Vagina (tissue), 2 donors: ENCODE data around the gene COQ7. TPM values are rescaled to one million over a fixed set of nuclear protein-coding genes. Genes with fewer than 3 reads are reported as not detected.

Source experiments
- DNase-seq, 2 donors: peaks; one replicate each; pipeline ENCODE4 v3.0.0-alpha.2; 2017; ENCODE audit errors: extremely low spot score in 2 of 2
- H3K27ac ChIP-seq: fragments of 200-600 bp; sonication (generic); one replicate; pipeline ENCODE4 v1.5.1; 2019
- H3K27me3 ChIP-seq: fragments of 200-600 bp; sonication (generic); one replicate; pipeline ENCODE4 v1.5.1; 2019
- H3K36me3 ChIP-seq, 2 donors: fragments of 200-600 bp; sonication (generic); one replicate each; pipeline ENCODE4 v1.5.1; 2017 to 2019
- H3K4me1 ChIP-seq: fragments of 200-600 bp; sonication (generic); one replicate; pipeline ENCODE4 v1.5.1; 2019
- H3K4me3 ChIP-seq, 2 donors: fragments of 200-600 bp; sonication (generic); 1 replicate in 1 of 2; 2 replicates in 1 of 2; pipeline ENCODE4 v1.5.1; 2016 to 2019
- H3K9me3 ChIP-seq: fragments of 200-600 bp; sonication (generic); one replicate; pipeline ENCODE4 v1.5.1; 2019
- POLR2A ChIP-seq, 2 donors: fragments of 450-650 bp; IDR thresholded peaks; one replicate each; pipeline ENCODE4 v1.6.1; 2017; ENCODE audit warnings: antibody characterized with exemption in 2 of 2, mild to moderate bottlenecking in 2 of 2, moderate library complexity in 2 of 2
- POLR2AphosphoS5 ChIP-seq, 2 donors: sonication (generic); formaldehyde crosslinking; IDR thresholded peaks; one replicate each; pipeline ENCODE4 v1.9.0; 2017; ENCODE audit warnings: antibody characterized with exemption in 2 of 2, mild to moderate bottlenecking in 2 of 2, low read depth in 1 of 2; ENCODE audit not compliant: insufficient read depth in 1 of 2
- intact Hi-C: fragments of 100-400 bp; cut with DNase I; formaldehyde crosslinking; loops from one replicate; pipeline ENCODE4 v1.15.1; 2023
- total RNA-seq: library from RNA; depleted of rRNA; stranded (reverse); fragments of >200 nt; gene quantifications from one replicate; pipeline ENCODE4 v1.2.3, GENCODE V29; 2016
- TF ChIP-seq, protein P1 (sequence below), 3 experiments: fragments of 450-650 bp in 2 of 3; fragments of 200-600 bp in 1 of 3; sonication (generic) in 1 of 3; IDR thresholded peaks; one replicate each; pipeline ENCODE4 v1.5.1; 2017 to 2019; ENCODE audit warnings: antibody characterized with exemption in 3 of 3, mild to moderate bottlenecking in 2 of 3, moderate library complexity in 2 of 3

The COQ7 gene
- 15.5 TPM for total RNA-seq

- intact Hi-C loops, result no loop called here
Measured at GRCh38 chr16:19067349-19068236, at the start of gene COQ7. Gene COQ7, plus strand, starts transcription at chr16:19067614. Its CDS starts 51 bp downstream, at chr16:19067665.

GRCh38 chr16:19020689-19021088 is 46.7 kb upstream of the COQ7 start:
- Histone ChIP-seq H3K4me3 (no peak overlapping the region), H3K9me3 (no peaks in the 10 kb centered on the region)
- TF ChIP-seq, protein P1, sequence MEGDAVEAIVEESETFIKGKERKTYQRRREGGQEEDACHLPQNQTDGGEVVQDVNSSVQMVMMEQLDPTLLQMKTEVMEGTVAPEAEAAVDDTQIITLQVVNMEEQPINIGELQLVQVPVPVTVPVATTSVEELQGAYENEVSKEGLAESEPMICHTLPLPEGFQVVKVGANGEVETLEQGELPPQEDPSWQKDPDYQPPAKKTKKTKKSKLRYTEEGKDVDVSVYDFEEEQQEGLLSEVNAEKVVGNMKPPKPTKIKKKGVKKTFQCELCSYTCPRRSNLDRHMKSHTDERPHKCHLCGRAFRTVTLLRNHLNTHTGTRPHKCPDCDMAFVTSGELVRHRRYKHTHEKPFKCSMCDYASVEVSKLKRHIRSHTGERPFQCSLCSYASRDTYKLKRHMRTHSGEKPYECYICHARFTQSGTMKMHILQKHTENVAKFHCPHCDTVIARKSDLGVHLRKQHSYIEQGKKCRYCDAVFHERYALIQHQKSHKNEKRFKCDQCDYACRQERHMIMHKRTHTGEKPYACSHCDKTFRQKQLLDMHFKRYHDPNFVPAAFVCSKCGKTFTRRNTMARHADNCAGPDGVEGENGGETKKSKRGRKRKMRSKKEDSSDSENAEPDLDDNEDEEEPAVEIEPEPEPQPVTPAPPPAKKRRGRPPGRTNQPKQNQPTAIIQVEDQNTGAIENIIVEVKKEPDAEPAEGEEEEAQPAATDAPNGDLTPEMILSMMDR (IDR thresholded peaks at IDR 0.05), result no peak
- TF ChIP-seq POLR2A (IDR thresholded peaks at IDR 0.05) (no peak), POLR2AphosphoS5 (IDR thresholded peaks at IDR 0.05; ENCODE audit: insufficient read depth in 1 of 2, low read depth in 1 of 2) (no peak)

More at GRCh38 chr16:19067349-19068236, at the start of gene COQ7:
- H3K9me3 ChIP-seq, result no peaks in the 10 kb centered on the region
- TF ChIP-seq, protein P1 (IDR thresholded peaks at IDR 0.05), result no peak
- peak in 1 of 2 donors; percentile 12 for TF ChIP-seq POLR2A (IDR thresholded peaks at IDR 0.05)
- TF ChIP-seq POLR2AphosphoS5 (IDR thresholded peaks at IDR 0.05; ENCODE audit: insufficient read depth in 1 of 2, low read depth in 1 of 2), result peak; percentile 71 to 93
- peaks cover 19% of the 10 kb centered on the region for H3K4me1 ChIP-seq
- H3K27me3 ChIP-seq, result no peaks in the 10 kb centered on the region
- peak within 1 kb of the TSS; percentile 86 to 96 for H3K4me3 ChIP-seq
- H3K27ac ChIP-seq, result peak within 1 kb of the TSS; percentile 99
- peaks cover 0 to 2% of the 10 kb centered on the region in 2 donors for H3K36me3 ChIP-seq
- DNase-seq, result peak; percentile 98 to 99

DNA sequence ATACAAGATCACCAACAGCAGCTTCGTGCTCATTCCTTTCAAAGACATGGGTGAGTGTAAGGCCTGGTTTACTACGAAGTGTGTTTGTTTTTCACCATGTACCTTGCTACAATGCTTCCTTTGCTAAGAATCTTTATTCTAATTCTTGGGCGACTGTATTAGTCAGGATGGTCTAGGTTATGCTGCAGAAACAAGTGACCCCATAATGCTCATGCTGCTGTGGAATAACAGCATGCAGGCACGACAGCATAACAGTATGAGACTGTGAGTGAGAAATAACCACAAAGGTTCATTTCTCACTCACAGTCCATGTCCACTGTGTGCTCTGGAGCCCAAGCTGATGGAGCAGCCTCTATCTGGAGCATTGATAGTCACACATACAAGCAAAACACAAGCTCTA is 45.7 kb upstream of the COQ7 start:
- Histone ChIP-seq H3K27ac (no peak overlapping the region), H3K4me1 (no peaks in the 10 kb centered on the region), H3K36me3 (no peaks in the 10 kb centered on the region), H3K4me3 (no peak overlapping the region), H3K27me3 (no peaks in the 10 kb centered on the region), H3K9me3 (no peaks in the 10 kb centered on the region)
- intact Hi-C loops, result no loop called here
- no peak for DNase-seq
- TF ChIP-seq, protein P1 (IDR thresholded peaks at IDR 0.05), result no peak
- TF ChIP-seq POLR2A (IDR thresholded peaks at IDR 0.05), result no peak
- no peak for TF ChIP-seq POLR2AphosphoS5 (IDR thresholded peaks at IDR 0.05; ENCODE audit: insufficient read depth in 1 of 2, low read depth in 1 of 2)

More at GRCh38 chr16:19020689-19021088, 46.7 kb upstream of the COQ7 start:
- H3K4me1 ChIP-seq, result no peaks in the 10 kb centered on the region
- H3K27me3 ChIP-seq, result no peaks in the 10 kb centered on the region
- no peaks in the 10 kb centered on the region for H3K36me3 ChIP-seq
- H3K27ac ChIP-seq, result no peak overlapping the region
- intact Hi-C loops, result no loop called here
- no peak for DNase-seq

DNA sequence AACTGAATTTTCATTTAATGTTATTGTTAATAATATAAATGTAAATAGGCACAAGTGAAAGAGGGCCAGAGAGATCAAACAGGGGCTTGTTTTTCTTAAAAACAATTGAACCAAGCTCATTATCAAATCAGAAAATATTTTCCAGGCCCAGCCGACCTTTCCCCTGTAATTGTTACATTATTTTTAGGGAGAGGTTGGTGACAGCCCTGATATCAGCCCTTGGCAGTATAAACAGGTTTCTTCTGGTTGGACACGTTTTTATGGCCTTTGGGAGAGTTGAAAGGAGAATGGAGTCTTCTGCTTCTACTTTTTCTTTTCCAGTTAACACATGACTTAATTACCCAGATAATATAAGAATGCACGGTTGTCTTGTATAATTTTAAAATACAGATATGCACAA is 40.0 kb upstream of the COQ7 start:
- no peaks in the 10 kb centered on the region for H3K27me3 ChIP-seq
- H3K9me3 ChIP-seq, result no peaks in the 10 kb centered on the region
- H3K4me3 ChIP-seq, result no peak overlapping the region
- intact Hi-C loops, result no loop called here
- no peak for TF ChIP-seq POLR2A (IDR thresholded peaks at IDR 0.05)
- no peak for TF ChIP-seq POLR2AphosphoS5 (IDR thresholded peaks at IDR 0.05; ENCODE audit: insufficient read depth in 1 of 2, low read depth in 1 of 2)
- TF ChIP-seq, protein P1 (IDR thresholded peaks at IDR 0.05), result no peak
- H3K4me1 ChIP-seq, result no peaks in the 10 kb centered on the region
- no peaks in the 10 kb centered on the region for H3K36me3 ChIP-seq
- no peak overlapping the region for H3K27ac ChIP-seq
- no peak for DNase-seq

DNA sequence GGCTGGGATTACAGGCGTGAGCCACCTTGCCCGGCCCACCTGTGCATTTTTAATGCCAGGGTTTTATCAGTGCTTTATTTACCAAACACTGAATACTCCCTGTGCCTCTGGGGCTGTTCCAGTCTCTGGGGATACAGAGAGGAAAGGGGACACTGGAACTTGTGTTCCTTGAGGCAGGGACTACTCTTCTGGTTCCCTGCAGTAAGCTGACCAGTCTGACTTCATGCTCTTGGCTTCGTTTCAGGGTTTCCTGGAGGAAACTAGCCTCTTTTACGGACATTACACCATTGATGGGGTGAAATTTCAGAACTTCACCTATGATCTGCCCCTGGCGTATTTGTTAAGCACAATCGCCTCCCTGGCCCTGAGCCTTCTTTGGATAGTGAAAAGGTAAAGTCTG is 37.4 kb upstream of the COQ7 start:
- no peaks in the 10 kb centered on the region for H3K9me3 ChIP-seq
- DNase-seq, result no peak
- TF ChIP-seq POLR2AphosphoS5 (IDR thresholded peaks at IDR 0.05; ENCODE audit: insufficient read depth in 1 of 2, low read depth in 1 of 2) (no peak), POLR2A (IDR thresholded peaks at IDR 0.05) (no peak)
- TF ChIP-seq, protein P1 (IDR thresholded peaks at IDR 0.05), result no peak
- no peaks in the 10 kb centered on the region for H3K4me1 ChIP-seq
- H3K27me3 ChIP-seq, result no peaks in the 10 kb centered on the region
- no peaks in the 10 kb centered on the region for H3K36me3 ChIP-seq
- no peak overlapping the region for H3K4me3 ChIP-seq
- no peak overlapping the region for H3K27ac ChIP-seq
- intact Hi-C loops, result no loop called here
